HUDEP-2 (cell line): Measurements from ENCODE around the gene SORBS2.

Experiments
- DNase-seq, 76 experiments: peaks; one replicate each; lab custom pipeline; 2025; ENCODE audit not compliant: unreplicated experiment in 76 of 76; lab: John Stamatoyannopoulos, UW

The SORBS2 gene

GRCh38 chr4:185651137-185651677 is 160.8 kb downstream of the SORBS2 start:
- DNase-seq = no peak

- no peak for DNase-seq
Measured at GRCh38 chr4:185648631-185649030, 163.4 kb downstream of the SORBS2 start.

DNA sequence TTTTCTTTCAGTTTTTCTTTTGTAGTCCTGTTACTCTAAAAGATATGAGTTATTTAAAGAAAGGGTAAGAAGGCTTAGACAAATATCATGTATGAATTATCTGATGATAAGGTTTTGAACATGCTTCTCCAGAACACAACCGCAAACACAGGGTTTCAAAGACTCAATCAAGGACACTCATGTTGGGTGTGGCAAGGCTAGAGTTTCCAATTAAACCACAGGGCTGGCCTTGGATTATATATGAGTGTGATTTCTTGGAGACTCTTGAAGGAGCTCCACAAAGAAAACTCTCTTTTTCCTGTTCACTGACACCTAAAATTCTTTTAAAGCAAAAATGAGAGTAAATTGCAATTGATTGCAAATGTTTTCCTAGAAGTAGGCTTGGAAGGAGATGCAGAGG is 166.6 kb downstream of the SORBS2 start:
- DNase-seq = no peak

- no peak for DNase-seq
Measured at GRCh38 chr4:185644408-185644807, 167.6 kb downstream of the SORBS2 start.

- no peak for DNase-seq
Measured at GRCh38 chr4:185642907-185643306, 169.1 kb downstream of the SORBS2 start.

DNA sequence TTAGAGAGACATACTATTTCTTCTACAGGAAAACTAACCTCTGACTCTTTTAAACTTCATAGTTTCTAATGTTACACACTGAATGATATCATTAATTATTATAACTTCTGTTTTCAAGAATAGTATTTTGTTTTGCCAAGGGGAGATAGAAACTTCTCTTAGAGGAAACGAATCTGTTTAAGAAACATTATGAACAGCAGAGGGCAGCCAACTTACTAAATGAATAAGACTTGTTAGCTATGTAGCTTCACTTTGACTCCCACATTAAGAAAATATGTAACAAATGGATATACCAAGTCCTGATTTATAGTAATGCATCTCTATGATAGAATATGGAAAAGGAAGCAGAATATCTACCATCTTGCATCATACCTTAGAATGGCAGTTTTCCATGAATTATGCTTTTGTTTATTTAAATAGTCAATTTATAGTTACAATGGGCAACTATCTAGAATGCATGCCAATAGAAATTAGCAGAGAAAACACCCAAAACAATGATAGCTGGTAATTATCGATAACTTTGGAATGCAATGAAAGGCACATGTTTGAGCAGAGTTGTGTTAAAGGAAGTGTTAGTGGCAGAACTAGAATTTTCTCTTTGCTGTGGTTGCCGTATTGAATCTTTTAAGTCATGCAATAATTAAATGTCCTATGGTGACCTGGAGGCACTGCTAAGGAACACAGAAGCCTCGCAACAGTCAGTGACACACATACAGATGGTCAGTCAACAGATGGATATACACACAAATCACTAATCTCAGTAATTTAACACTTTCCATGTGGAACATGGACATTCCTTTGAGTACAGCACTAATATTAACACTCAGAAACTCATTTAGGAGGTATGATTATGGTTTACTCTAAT is 171.0 kb downstream of the SORBS2 start:
- DNase-seq = peak in 8 of 76 experiments; percentile 0 to 11 (median 7)

GRCh38 chr4:185638548-185639301 is 173.3 kb downstream of the SORBS2 start:
- no peak for DNase-seq

DNA sequence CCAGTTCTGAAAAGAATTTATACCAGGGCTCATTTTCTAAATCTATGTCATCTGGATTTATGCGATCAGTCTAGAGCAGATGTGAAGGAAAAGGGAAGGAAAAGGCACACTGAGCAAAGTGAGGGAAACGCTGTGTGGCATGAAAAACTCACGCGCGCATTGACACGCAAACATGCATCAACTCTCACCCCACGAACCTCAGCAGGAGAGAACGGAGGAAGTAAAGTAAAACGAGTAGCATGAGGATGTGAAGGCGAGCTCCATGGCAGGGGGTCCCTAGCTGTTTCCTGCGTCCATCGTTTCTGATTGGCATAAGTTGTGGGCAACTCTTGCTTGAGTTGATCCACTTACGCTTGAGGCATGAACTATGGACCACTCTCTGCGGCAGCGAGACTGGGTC is 173.9 kb downstream of the SORBS2 start:
- no peak for DNase-seq

DNA sequence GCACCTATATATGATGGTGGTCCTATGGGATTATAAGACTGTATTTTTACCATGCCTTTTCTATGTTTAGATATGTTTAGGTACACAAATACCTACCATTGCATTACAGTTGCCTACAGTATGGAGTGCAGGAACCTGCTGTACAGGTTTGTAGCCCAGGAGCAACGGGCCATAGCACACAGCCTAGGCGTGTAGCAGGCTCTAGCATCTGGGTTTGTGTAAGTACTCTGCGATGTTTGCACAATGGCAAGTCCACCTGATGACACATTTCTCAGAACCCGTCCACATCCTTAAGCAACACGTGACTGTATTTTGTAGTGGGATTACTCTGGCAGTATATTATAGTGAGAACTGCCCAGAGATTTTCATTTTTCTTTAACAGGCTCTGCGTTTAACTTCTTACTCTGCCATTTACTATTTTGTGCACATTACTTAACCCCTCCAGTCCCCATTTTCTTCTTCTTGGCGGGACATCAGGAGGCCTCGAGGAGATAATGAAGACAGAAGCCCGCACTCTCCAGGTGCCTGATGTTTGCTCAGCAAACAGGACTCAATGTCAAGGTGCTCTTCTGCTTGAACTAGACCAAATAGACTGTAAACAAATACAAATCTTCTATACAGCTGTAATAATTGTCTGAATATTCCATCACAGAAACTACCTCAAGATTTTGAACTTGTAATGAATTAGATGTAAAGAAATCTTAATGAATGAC is 174.7 kb downstream of the SORBS2 start:
- DNase-seq = no peak

DNA sequence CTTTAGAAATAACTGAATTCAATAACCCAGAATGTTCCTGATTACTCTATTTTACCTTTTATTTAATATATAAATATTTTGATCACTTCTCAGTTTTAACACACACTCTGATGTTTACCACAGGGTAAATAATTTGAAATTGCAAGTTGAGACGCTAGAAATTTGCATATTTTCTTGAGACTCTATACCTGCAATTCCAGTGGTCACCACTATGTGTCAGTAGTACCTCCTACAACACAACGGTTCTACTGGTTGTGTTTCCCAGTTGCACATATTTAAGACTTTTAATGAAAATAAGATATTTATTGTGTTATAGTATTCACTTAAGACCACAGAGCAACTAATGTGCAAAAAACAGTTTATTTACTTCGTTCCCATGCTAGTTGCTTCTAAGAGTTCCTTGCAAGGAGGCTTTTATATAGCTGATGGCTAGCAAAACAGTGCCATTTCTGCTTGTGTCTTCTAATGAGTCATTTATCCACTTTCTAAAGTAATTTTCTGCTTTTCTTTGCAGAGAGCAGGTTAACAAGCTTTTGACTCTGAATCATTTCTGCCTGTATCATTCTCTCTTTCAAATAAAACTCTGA is 177.8 kb downstream of the SORBS2 start:
- DNase-seq = peak in 7 of 76 experiments; percentile 4 to 26 (median 10)

DNA sequence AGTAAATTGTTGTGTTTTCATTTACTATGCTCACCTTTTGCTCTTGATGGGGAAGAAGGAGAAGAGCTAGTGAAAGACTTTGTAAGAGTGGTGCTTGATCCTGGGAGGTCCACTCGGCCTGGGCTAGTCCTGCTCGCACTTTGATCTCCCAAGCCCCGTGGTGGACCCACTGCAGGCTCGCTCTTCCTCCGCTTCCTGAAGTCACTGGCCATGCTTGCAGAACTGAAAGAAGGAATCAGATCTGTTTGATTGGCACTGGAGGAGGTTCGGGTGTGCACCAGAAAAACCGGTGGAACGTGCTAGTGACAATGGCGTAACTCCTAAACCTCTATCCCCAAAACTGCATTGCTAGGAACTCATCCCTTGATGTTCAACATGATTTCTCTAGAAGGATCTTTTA is 185.2 kb downstream of the SORBS2 start:
- no peak for DNase-seq

DNA sequence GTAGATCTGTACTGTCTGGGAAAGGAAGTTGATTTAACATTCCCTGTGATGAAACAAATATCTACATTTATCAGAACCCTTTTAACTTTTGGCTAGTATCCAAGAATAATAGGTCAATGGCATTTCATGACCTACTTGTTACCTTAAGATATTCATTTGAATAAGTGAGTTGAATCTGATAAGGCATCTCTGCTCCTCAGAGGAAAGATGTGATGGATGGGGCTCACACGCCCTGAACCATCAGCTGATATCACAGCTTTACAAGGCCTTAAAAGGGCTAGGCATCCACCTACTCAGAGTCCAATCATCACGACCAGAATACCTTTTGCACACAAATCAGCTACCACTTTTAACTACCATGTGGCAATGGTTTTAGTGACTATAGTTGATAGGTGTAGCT is 186.5 kb downstream of the SORBS2 start:
- no peak for DNase-seq

DNA sequence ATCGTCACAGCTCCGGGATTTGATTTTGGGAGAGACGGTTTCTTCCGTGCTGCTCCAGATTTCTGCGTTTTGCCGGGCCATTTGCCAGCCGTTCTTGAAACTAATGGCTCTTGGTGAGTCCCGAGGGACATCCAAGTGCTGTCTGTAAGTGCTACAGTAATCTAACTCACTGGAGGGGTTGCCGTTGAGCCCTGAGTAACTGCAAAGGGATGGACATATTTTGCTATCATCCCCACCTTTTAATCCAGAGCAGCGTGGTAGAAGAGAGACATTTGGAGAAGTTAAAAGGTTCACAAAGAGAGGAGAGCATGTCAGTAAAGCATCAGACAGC is 187.8 kb downstream of the SORBS2 start:
- DNase-seq = no peak

GRCh38 chr4:185623444-185624258 is 188.3 kb downstream of the SORBS2 start:
- no peak for DNase-seq

- DNase-seq = no peak
Measured at GRCh38 chr4:185608185-185608584, 203.8 kb downstream of the SORBS2 start.

- no peak for DNase-seq
Measured at GRCh38 chr4:185602397-185602796, 209.6 kb downstream of the SORBS2 start.

DNA sequence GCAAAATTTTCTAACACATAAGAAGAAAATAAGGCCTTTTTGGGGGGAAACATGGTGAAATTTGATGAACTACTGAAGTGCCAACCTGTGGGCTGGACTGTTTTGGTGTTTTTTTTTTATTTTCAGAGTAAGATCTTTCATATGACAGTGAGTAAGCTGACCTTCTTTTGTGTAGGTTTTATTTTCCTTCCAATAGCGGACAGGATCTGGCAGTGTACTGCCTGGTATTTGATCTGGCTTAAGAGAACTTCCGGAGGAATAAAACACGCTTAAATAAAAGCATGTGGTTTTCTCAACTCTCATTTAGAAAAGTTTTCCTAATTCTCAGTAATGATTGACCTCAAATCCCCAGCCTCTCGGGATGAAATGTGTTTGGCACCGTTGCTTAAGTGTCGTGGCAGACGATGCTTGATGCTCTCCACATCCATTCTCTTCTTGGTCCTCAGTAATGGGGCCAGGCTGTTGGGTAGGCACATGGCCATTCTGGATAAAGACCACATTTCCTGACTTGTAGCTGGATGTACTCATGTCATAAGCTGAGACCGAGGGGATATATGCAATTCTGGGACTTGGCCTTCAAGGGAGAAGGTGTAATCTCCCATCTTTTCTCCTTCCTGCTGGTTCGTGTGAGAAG is 211.1 kb downstream of the SORBS2 start:
- no peak for DNase-seq

- DNase-seq = no peak
Measured at GRCh38 chr4:185599553-185600243, 212.3 kb downstream of the SORBS2 start.
